GF-D8 (cell line): ENCODE results near the gene C21orf58.
A peak's percentile ranks its signal among the peaks of the same experiment; 100 is the strongest.
"Not testable (repeated sequence)": the region's sequence is repeated elsewhere in the genome, so short reads cannot be mapped to it uniquely, and the experiment has no call there.

Source experiments
- DNase-seq: peaks from one replicate; lab custom pipeline; 2025; lab: John Stamatoyannopoulos, UW

Gene C21orf58

DNA sequence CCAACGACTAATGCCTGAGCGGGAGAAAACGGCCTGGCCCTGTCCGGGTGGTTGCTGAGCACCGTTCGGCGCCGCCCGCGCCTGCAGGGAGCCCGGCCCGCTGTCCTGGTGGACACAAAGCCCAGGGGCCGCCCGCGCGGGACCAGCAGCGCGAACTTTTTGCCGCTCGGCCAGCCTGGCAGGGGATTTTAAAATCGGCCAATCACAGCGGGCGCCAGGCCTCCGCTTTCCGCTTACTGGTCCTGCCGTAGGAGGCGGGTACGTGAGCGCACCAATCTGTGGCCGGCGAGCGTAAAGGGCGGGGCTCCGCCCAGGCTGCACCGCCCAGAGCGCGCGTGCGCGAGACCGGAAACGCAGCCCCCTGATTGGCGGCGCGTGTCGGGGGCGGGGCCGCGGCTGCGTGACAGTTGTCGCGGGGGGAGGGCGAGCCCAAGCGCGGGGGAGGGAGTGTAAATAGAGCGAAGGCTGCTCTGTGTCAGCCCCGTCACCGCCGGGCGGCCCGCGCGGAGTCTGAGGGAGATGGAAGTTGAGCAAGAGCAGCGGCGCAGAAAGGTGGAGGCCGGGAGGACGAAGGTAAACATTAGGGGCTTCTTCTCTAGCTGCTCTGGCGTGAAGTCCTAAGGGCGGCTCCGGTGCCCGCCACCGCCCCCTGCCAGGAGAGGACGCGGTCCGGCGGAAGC lies at the start of gene C21orf58, which contains the start of gene PCNT:
Gene C21orf58 (minus strand): TSS at position 161 of the 680 bp plus-strand sequence. CDS start 1,132 bp downstream, outside the sequence.
Gene PCNT (plus strand): TSS at position 447 of the 680 bp plus-strand sequence. CDS start 73 bp downstream, at position 520.
- DNase-seq, result peak; percentile 96

DNA sequence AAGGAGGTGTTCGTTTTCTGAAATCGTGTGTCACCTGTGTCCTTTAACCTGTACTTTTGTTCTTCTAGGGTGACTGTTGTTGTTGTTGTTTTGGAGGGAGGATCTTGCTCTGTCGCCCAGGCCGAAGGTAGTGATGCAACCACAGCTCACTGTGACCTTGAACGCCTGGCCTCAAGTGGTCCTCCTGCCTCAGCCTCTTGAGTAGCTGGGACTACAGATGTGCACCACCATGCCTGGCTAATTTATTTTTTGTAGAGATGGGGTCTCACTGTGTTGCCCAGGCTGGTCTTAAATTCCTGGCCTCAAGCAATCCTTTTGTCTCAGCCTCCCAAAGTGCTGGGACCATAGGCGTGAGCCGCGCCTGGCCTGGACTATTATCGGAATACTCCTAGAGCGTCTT lies 49.3 kb upstream of the C21orf58 start:
- DNase-seq, result not testable (repeated sequence)

DNA sequence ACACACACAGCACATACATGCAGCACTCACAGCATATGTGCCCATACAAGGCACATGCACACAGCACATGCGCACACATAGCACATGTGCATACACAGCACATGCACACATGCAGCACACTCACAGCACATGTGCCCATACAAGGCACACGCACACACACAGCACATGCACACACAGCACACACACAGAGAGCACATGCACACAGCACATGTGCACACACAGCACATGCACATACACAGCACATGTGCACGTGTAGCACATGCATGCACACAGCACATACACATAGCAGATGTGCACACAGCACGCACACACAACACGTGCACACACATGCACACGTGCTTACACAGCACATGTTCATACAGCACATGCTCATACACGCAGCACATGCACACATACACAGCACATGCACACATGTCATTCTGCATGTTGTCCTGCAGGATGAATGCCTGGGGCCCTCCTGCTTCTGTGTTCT lies 48.4 kb upstream of the C21orf58 start:
- DNase-seq, result no peak

DNA sequence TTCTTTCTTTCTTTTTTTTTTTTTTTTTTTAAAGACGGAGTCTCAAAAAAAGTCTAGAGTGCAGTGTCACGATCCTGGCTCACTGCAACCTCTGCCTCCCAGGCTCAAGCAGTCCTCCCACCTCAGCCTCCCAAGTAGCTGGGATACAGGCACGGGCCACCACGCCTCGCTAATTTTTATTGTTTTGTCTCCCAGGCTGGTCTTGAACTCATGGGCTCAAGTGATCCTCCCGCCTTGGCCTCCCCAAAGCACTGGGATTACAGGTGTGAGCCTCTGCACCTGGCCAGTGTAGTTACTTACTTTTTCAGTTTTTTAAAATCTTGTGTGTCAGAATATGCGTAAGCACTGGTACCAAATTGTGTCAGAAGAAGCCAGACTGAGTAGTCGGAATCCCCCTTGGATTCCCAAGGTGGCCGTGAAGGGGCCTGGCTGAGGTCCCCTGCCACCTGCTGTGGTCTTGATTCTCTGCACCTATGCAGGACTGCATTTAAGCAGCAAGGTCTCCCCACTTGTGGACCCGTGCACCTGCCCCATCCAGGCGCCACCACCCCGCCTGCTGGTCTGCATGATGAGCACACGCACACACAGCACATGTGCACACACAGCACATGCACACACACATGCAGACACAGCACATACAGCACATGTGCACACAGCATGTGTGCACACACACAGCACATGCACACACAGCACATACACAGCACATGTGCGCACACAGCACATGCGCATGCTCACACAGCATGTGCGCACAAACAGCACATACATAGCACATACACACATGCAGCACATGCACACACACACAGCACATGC lies 47.7 kb upstream of the C21orf58 start:
- DNase-seq, result no peak

DNA sequence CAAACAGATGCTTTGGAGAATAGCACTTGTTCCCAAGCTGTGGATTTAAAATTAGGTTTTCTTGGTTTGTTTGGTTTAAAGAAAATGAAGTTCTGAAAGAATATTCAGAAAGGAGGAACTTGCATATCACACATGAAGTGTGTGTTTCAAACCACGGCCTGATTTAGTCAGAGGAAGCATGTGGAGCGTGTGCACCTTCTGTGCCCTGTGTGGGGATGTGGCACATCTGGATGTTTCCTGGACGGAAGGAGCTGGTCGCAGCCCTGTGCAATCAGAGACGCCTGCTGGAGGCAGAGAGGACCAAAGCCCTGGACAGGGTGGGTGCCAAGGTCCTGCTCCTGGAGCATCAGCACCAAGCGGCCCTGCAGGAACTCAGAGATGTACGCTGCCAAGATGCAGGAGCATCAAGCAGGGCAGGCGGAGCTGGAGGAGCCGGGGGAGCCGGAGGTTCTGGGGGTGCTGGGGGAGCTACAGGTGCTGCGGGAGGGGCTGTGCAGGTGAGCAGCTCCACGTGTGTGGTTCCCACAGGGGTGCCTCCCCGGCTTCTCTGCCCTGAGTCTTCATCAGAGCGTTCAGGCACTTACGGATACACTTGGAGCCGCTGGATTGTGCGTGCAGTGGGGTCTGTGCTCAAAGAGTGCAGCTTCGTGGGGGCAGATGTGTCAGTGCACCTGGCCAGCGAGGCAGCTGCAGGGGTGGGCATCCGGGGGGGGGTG lies 46.0 kb upstream of the C21orf58 start:
- peak; percentile 70 for DNase-seq

DNA sequence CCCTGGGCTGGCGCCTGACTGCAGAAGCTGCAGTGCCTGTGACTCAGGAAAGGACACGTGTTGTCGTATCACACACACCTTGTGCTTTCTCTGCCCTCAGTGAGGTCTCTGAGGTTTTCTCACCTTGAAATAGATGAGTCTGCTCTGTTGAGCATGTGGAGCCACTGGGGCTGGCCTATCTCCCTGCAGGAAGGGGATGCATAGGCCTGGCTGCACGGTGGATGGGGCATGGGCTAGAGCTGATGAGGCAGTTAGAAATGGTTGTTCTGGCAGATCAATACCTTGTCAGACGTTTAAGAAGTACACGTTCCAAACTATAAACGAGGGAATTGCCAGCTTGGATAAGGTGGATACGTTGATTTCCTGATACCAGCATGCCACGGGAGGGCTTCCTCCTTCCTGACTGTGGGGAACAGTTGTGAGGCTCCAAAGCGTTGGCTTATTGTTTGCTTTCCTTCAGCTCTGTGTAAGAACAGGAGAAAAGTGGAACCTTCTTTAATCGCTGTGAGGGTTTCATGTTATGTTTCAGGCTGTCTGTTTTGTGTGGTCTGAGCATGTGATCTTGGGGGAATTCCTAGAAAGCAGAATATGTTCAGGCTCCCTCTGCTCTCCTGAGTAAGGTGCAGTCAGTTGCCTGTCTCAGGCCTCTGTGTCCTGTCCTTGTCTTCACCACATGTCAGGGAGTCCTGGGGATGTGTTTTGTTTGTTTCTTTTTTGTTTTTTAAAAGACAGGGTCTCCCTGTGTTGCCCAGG lies 45.0 kb upstream of the C21orf58 start:
- DNase-seq, result peak; percentile 36

DNA sequence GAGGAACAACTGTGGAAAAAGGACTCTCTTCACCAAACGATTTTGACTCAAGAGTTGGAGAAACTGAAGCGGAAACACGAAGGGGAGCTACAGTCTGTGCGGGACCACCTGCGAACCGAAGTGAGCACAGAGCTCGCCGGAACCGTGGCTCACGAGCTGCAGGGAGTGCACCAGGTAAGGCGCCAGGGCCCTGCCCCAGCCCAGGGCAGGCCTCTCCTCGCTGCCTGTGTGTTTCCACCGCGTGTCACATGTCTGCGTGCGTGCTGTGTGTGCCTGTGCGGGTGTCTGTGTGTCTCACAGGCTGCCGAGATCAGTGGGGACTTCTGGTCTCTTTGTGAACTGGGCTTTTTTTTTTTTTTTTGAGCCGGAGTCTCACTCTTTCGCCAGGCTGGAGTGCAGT lies 43.3 kb upstream of the C21orf58 start:
- no peak for DNase-seq

DNA sequence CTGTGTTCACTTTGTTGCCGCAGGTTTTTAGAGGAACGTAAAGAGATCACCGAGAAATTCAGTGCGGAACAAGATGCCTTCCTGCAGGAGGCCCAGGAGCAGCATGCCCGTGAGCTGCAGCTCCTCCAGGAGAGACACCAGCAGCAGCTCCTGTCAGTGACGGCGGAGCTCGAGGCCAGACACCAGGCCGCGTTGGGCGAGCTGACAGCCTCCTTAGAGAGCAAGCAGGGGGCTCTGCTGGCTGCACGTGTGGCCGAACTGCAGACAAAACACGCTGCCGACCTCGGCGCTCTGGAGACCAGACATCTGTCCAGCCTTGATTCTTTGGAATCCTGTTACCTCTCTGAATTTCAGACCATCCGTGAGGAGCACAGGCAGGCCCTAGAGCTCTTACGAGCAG lies 42.9 kb upstream of the C21orf58 start:
- DNase-seq, result no peak

DNA sequence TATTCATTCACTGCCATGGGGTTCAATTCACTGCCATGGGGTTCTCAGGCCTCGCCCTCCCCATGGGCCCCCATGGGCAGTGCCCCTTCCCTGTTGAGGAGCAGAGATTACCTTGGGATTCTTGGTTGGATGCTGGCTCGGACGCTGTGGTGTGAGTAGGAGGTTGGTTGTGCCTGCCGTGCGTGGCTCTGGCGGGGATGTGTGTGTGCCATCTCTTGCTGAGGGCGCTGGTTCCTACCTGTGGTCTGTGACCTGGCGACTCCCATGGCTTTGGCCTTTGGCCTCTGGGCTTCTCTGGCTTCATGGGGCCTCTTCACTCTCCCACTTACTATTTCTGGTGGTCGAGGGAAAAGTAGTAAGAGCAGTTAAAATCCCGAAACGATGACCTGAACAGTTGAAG lies 42.4 kb upstream of the C21orf58 start:
- no peak for DNase-seq

DNA sequence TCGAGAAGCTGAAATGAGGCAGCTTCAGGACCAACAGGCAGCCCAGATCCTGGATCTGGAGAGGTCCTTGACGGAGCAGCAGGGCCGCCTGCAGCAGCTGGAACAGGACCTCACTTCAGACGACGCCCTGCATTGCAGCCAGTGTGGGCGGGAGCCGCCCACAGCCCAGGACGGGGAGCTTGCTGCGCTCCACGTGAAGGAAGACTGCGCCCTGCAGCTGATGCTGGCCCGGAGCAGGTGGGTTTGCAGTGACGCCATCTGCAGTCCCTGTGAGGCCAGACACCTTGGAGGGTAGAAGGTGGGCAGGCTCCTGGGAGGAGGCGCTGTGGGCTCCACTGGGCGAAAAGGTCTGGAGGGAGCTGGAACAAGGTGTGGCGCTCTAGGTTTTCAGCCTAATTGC lies 40.0 kb upstream of the C21orf58 start:
- no peak for DNase-seq

DNA sequence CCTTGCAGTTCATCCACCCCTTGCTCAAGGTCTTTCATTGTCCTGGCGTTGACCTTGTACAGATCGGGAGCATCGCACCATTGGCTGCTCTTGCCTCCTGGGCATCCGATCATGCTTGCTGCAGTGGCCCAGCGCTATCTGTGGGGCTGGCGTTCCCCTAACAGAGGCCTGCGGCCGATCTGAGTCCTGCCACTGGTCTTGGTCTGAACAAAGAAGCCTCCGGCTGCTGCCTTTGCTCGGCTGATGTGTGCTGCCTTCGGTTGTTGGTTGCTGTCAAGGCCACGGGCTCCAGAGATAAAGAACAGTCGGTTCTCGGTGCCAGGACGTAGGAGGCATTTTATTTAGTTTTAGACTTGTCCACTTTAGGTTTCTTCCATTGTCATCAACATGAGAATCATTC lies 39.3 kb upstream of the C21orf58 start:
- DNase-seq, result no peak

DNA sequence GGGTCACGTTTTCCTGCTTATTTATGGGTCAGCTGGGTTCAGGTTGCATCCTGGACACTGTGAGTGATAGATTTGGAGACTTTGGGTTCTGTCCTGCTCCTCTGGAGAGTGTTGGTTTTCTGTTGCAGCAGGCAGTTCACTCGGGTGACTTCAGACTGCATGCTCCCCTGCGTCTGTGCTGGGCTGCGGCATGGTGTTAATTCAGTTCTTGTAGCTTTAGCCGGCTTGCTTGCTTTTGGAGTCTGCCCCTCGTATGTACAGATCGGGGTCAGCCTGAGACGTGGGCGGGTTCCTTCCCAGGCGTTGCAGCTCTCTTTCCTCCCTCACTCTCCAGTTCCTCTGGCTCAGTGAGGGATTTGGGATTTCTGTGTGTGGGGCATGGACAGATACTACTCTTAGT lies 38.3 kb upstream of the C21orf58 start:
- no peak for DNase-seq

DNA sequence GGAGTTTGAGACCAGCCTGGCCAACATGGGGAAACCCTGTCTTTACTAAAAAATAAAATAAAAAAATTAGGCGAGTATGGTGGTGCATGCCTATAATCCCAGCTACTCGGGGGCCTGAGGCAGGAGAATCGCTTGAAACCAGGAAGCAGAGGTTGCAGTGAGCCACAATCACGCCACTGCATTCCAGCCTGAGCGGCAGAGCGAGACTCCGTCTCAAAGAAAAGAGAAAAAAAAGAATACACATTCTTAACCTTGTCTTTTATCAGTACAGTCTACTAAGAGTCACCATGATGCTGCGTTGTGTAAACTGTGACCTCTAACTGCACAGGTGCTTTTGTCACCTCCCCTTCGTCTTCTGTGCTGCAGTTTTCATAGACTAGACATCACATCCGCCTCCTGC lies 37.5 kb upstream of the C21orf58 start:
- DNase-seq, result no peak

DNA sequence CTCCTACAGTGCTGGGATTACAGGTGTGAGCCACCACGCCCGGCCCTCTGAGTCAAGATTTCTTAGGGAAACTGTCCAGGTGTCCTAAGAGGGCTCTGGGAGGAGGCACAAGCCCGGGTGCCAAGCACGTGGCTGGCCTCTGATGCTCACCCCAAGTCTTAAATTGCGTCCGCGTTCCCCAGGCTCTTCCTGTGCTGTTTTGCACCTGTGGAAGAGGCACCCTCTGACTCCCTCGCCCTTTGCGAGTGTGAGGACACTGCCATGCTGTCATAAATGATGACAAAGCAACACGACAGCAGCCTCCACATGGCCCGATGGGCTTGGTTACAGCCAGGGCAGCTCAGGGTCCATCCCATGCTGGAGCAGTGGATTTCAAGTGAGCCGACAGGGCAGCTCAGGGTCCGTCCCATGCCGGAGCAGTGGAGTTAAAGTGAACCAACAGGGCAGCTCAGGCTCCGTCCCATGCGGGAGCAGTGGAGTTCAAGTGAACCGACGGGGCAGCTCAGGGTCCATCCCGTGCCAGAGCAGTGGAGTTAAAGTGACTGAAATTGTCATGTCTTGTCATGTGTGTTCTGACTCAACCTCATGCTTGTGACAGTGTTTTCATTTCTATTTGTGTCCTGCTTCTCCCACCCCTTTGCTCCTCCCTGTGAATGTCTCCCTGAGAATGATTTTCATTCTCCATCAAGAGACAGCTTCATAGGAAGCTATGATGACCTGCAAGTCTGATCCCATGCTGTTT lies 34.2 kb upstream of the C21orf58 start:
- DNase-seq, result no peak

DNA sequence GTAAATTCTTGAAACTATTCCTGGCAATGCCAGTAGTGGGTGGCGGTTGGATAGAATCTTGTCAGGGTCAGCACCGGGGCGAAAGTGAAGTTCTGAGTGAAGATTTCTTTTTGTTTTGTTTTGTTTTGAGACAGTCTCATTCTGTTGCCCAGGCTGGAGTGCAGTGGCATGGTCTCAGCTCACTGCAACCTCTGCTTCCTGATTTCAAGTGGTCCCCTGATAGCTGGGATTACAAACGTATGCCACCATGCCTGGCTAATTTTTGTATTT lies 33.6 kb upstream of the C21orf58 start:
- DNase-seq, result no peak

DNA sequence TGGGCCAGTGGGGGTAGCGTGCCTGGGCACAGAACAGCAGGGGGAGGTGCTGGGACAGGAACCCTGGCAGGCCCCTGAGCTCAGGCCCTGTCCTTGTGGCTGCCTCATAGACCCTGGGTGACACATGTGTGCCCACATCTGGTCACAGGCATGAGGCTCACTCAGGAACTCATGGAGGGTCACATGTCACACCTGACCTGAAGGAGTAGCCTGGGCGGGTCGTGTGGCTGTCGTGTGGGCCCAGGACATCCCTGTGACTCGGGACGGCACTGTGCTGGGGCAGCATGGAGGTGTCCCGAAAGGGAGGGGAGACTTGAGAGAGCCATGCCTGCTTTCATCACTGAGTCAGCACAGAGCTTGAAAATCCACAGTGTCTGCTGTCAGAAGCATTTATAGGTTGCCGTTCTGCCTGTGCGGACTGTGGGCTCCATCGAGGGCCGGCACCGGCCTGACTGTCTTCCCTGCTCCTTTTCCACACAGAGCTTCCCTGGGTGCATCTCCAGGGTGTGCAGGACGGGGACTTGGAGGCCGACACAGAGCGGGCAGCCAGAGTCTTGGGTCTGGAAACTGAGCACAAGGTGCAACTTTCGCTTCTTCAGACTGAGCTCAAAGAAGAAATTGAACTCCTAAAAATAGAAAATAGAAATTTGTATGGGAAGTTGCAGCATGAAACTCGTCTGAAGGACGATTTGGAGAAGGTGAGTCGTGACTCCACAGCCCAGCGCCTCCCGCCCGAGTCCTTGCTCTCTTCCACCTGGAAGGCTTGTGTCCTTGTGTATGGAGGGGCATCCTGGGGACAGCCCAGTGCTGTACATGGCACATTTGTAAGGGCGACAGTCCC lies 33.0 kb upstream of the C21orf58 start:
- DNase-seq, result no peak

DNA sequence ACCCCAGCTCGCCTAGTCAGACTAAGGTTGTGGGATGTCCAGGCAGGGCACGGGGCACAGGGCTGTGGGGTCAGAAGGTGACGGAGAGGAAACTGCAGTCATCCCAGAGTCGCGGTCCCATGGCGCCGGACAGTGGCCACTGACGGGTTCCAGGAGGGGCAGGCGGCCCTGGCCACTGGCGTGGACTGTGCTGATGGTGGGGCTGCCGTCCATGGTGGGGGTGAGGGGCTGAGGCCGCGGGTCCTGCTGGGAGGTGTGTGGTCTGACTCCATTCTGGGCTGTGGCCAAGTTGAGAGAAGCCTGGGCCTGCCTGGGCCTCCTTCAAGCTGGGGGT lies 32.3 kb upstream of the C21orf58 start:
- DNase-seq, result no peak

DNA sequence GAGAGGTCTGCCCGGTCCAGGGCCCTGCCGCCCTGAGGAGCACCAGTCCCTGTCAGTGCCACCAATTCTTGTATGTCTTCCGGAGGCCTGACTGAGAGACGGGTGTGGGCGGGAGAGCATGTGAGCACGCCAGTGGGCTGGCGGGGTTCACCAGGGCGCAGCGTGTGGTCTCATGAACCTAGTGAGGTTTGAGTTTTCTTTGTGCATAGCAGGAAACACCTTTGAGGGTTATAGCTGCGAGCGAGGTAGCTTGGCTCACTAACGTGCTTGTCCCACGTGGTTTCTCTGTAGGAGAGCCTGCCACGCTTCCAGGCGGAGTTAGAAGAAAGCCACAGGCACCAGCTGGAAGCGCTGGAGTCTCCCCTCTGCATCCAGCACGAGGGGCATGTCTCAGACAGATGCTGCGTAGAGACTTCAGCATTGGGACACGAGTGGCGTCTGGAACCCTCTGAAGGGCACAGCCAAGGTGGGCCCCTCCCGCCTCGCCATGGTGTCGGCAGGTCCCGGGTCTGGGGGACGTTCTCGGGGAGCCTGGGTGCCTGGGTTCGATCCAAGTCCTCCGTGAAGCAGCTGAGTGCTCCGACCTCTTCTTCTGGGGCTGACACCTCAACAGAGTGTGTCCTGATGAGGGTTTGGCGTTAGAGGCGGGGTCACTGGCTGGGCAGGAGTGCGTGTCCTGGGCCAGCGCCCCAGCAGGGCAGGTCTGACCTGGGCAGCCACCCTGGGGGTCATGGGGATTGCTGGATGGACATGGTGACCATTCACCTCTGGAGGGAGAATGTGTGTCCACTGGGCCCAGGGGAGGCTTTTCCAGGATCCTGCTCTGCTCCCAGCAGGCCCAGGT lies 31.7 kb upstream of the C21orf58 start:
- no peak for DNase-seq

DNA sequence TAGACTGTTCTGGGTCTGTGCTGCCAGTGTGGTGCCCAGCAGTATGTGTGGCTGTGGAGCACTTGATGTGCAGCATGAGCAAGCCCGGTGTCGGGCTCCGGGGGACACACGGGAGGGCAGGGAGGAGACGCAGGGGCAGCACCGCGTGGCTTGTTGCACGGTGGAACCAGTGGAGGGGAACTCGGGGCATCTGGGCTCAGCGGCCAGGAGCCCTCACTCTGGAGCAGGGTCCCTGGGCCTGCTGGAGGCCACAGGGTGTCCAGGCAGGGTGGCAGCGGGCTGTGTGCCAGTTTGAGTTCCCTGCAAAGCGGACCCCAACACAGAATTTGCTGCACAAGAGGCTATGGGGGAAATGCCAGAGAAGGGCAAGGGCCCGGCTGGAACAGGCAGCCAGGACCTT lies 30.8 kb upstream of the C21orf58 start:
- DNase-seq, result no peak

DNA sequence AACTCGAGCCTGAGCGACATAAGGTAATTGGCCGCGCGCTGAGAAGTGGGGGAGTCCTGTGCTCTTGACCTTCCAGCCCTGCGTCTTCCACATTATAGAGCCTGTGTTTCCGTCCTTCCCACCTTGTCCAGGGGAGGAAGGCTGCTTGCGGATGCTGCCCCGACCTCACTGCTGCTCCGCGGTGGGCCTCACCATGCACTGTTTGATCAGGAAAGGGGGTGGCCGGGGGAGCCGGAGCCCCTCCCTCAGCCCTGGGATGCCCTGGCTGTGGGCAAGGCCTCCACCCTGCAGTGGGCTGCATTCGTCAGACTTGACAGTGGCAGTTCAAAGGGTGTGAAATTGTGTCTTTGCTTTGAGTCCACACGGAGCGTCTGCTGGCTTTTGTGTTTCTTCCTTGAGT lies 30.4 kb upstream of the C21orf58 start:
- DNase-seq, result no peak
